Measurements from ENCODE around the gene CHD9.
"Not testable (repeated sequence)": the region's sequence is repeated elsewhere in the genome, so short reads cannot be mapped to it uniquely, and the experiment has no call there.

CHD9 gene

GRCh38 chr16:53054670-53055485 is at the start of gene CHD9:
TSS of gene CHD9 (plus strand) at chr16:53054991. CDS start at chr16:53156090, 101,099 bp downstream.
- DNase-seq (ENCODE audit: low spot score): peak; percentile 86

GRCh38 chr16:53007095-53007494 is 47.7 kb upstream of the CHD9 start:
- DNase-seq (ENCODE audit: low spot score): no peak

- DNase-seq (ENCODE audit: low spot score): no peak
These were observed 40.5 kb upstream of the CHD9 start for GRCh38 chr16:53014287-53014686.

GRCh38 chr16:53018834-53019416 is 35.9 kb upstream of the CHD9 start:
- DNase-seq (ENCODE audit: low spot score): no peak

- peak; percentile 65 for DNase-seq (ENCODE audit: low spot score)
These were observed 32.4 kb upstream of the CHD9 start for GRCh38 chr16:53022374-53022773.

- DNase-seq (ENCODE audit: low spot score): no peak
These were observed 30.7 kb upstream of the CHD9 start for GRCh38 chr16:53024045-53024444.

- DNase-seq (ENCODE audit: low spot score): no peak
These were observed 24.8 kb upstream of the CHD9 start for GRCh38 chr16:53029971-53030370.

GRCh38 chr16:53031323-53031942 is 23.4 kb upstream of the CHD9 start:
- no peak for DNase-seq (ENCODE audit: low spot score)

GRCh38 chr16:53034306-53034705 is 20.5 kb upstream of the CHD9 start:
- DNase-seq (ENCODE audit: low spot score): no peak

GRCh38 chr16:53035176-53035942 is 19.4 kb upstream of the CHD9 start:
- no peak for DNase-seq (ENCODE audit: low spot score)

GRCh38 chr16:53036066-53036465 is 18.7 kb upstream of the CHD9 start:
- DNase-seq (ENCODE audit: low spot score): no peak

- DNase-seq (ENCODE audit: low spot score): not testable (repeated sequence)
These were observed 18.1 kb upstream of the CHD9 start for GRCh38 chr16:53036711-53037110.

GRCh38 chr16:53040788-53041187 is 14.0 kb upstream of the CHD9 start:
- no peak for DNase-seq (ENCODE audit: low spot score)

- no peak for DNase-seq (ENCODE audit: low spot score)
These were observed 13.3 kb upstream of the CHD9 start for GRCh38 chr16:53041320-53042051.

- DNase-seq (ENCODE audit: low spot score): no peak
These were observed 12.5 kb upstream of the CHD9 start for GRCh38 chr16:53042235-53042701.

- DNase-seq (ENCODE audit: low spot score): no peak
These were observed 11.4 kb upstream of the CHD9 start for GRCh38 chr16:53043428-53043831.

GRCh38 chr16:53043986-53044601 is 10.7 kb upstream of the CHD9 start:
- no peak for DNase-seq (ENCODE audit: low spot score)

- DNase-seq (ENCODE audit: low spot score): no peak
These were observed 9.2 kb upstream of the CHD9 start for GRCh38 chr16:53045341-53046220.

GRCh38 chr16:53047515-53047914 is 7.3 kb upstream of the CHD9 start:
- not testable (repeated sequence) for DNase-seq (ENCODE audit: low spot score)

Data from kidney capillary endothelial cell (primary cell).